Astrocyte of the spinal cord (primary cell): ENCODE measurements around the gene UST.
"Not testable (repeated sequence)": the region's sequence is repeated elsewhere in the genome, so short reads cannot be mapped to it uniquely, and the experiment has no call there.

Source experiments
- DNase-seq: peaks from one replicate; pipeline ENCODE4 v3.0.0; 2011; ENCODE audit warnings: low read depth, low spot score
- H3K4me3 ChIP-seq: 2 replicates; pipeline ENCODE4 v1.5.1; 2011; ENCODE audit warnings: low read depth, mild to moderate bottlenecking, low read length, moderate library complexity
- in situ Hi-C: cut with HindIII; loops from 2 replicates; pipeline ENCODE4 v1.10.0; 2017; ENCODE audit warnings: low sequenced_read_pairs
- TF ChIP-seq, protein P1 (sequence below): IDR thresholded peaks from 2 replicates; pipeline ENCODE4 v1.5.1; 2012; ENCODE audit warnings: low read depth, mild to moderate bottlenecking, low read length, inconsistent platforms

UST gene

DNA sequence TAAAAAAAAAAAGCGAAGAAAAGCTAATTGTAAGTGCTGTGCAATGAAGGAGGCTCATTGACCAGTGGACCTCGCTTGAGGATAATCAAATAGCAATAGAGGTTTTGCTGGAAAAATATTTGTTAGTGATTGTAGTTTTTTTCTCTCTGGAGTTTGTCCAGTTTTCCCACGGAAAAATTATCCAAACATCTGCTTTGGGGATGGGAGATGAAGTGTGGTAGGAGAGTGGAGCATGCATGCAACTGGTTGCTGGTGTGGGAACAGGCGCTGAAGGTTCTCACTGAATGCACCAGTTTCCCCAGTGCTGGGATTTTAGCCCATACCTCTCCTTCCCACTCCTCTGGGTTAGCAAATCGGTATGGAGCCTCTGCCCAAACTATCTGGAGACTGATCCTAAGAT lies 288.9 kb downstream of the UST start:
- in situ Hi-C loops: loop anchor here (25.0 kb wide), 1 partner anchor 477 kb away; no protein-coding TSS in a partner anchor
- TF ChIP-seq, protein P1, sequence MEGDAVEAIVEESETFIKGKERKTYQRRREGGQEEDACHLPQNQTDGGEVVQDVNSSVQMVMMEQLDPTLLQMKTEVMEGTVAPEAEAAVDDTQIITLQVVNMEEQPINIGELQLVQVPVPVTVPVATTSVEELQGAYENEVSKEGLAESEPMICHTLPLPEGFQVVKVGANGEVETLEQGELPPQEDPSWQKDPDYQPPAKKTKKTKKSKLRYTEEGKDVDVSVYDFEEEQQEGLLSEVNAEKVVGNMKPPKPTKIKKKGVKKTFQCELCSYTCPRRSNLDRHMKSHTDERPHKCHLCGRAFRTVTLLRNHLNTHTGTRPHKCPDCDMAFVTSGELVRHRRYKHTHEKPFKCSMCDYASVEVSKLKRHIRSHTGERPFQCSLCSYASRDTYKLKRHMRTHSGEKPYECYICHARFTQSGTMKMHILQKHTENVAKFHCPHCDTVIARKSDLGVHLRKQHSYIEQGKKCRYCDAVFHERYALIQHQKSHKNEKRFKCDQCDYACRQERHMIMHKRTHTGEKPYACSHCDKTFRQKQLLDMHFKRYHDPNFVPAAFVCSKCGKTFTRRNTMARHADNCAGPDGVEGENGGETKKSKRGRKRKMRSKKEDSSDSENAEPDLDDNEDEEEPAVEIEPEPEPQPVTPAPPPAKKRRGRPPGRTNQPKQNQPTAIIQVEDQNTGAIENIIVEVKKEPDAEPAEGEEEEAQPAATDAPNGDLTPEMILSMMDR: no peak
- DNase-seq: no peak

DNA sequence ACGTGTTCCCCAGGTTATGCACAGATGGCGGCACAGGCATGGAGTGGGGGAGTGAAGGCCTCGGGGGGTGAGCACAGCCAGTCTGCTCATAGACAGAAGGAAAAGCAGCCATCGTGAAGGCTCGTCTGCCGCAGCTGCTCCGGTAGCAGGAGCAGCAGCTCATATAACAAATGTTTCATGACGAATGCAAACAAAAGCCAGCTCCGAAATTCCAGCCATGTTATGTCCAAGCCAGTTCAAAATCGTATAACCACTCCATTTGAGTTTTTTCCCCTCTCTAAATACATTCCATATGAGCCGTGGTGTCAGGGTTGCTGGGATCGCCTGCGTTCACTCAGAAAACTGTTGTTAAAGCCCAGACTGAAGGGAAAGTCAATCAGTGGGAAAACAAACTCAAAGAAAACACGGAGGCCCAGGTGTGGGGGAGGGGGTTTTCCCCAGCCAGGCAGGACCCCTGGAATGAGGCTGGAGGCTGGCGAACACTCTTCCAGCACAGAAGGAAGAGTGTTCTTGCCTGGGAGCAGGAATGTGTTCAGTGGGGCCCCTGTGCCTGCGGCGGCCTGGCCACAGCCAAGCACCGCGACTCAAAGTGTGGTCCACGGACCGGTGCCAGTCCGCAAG lies 290.3 kb downstream of the UST start:
- no peak overlapping the region for H3K4me3 ChIP-seq
- TF ChIP-seq, protein P1: no peak
- DNase-seq: peak; percentile 71

More for the DNA sequence above, 288.9 kb downstream of the UST start:
- no peak overlapping the region for H3K4me3 ChIP-seq

GRCh38 chr6:149039025-149039424 lies 292.2 kb downstream of the UST start:
- not testable (repeated sequence) for H3K4me3 ChIP-seq, DNase-seq
- in situ Hi-C loops: loop anchor here (25.0 kb wide), 1 partner anchor 473 kb away; no protein-coding TSS in a partner anchor

More for the DNA sequence above, 290.3 kb downstream of the UST start:
- in situ Hi-C loops: loop anchor here (25.0 kb wide), 1 partner anchor 475 kb away; no protein-coding TSS in a partner anchor

DNA sequence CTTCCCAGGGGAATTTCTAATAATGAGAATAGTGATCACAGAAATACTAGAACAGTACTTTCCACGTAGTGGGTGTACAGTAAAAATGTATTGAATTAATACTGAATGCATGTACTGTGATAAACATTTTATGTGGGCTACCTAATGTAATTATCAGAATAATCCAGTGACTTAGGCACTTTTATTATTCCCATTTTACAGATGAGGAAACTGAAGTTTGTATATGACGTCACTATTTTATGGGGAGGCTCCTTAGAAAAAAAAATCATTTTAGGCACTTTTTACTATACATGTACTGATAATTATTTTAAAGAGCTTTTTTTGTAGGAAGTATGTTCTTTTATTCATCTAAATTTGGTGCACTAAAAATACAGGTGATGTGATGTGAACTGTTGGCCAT lies 295.1 kb downstream of the UST start:
- no peak for DNase-seq
- TF ChIP-seq, protein P1: no peak
- in situ Hi-C loops: loop anchor here (25.0 kb wide), 1 partner anchor 470 kb away; no protein-coding TSS in a partner anchor
- H3K4me3 ChIP-seq: no peak overlapping the region

- in situ Hi-C loops: loop anchor here (25.0 kb wide), 1 partner anchor 469 kb away; no protein-coding TSS in a partner anchor
- H3K4me3 ChIP-seq: no peak overlapping the region
- no peak for DNase-seq
- TF ChIP-seq, protein P1: peak; percentile 37
Measured at GRCh38 chr6:149043476-149044130, 296.8 kb downstream of the UST start.

DNA sequence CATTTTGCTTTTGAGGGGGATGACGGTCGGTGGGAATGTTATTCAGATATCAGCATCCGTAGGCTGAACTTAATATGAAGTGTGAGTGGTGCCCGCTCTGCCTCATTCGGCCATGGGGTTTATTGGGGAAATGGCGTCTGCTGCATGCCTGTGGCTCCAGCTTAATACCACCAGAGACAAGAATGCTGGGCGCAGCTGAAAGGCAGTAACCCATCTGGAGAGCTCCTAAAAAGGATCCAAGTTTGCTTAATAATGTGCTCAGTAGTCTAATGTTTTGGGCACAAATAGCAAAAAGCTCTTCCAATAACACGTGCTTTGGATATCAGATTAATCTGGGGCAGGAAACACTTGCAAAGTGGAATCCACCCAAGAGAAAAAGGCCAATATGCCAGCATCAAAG lies 297.7 kb downstream of the UST start:
- in situ Hi-C loops: loop anchor here (25.0 kb wide), 1 partner anchor 468 kb away; no protein-coding TSS in a partner anchor
- no peak overlapping the region for H3K4me3 ChIP-seq
- DNase-seq: no peak
- TF ChIP-seq, protein P1: no peak

DNA sequence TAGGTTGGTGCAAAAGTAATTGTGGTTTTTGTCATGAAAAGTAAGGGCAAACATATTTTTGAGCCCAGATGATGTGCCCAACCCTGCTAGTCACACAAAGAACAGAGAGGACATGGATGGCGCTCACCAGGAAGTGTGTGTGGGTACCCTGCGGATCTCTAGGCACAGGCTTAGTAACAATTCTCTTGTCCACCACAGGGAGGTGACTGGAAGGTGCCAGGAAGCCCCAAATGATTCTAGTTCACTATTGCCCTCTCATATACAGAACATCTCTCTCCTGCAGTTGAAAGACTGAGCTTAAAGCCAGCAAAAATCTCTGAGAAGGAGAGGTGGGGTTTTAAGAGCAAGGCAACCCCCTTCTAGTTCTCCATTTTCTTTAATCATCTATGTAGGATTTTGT lies 298.6 kb downstream of the UST start:
- DNase-seq: no peak
- TF ChIP-seq, protein P1: no peak
- in situ Hi-C loops: loop anchor here (25.0 kb wide), 1 partner anchor 467 kb away; no protein-coding TSS in a partner anchor
- no peak overlapping the region for H3K4me3 ChIP-seq
